ENCODE data around the gene SLC45A2. TPM values are rescaled to one million over a fixed set of nuclear protein-coding genes. Genes with fewer than 3 reads are reported as not detected.

SLC45A2 gene
- total and polyA plus RNA-seq, 2 of the 8 experiments (the other 6 are each of a cell fraction or from before 2014, with no cell fraction given), result 0.09 TPM; not detected in 1

GRCh38 chr5:34016750-34017149 lies 32.3 kb upstream of the SLC45A2 start:
- POLR2A ChIA-PET (ENCODE audit: partially characterized antibody), result interaction anchor here (3.0 kb wide), 1 partner anchor 9 kb away, joined by 14 read pairs; the partner anchor contains the start of gene AMACR

More at GRCh38 chr5:34016750-34017149, 32.3 kb upstream of the SLC45A2 start:
- no peak overlapping the region for H3K27ac ChIP-seq (ENCODE audit: low read depth, low read length)
- no peak overlapping the region for H2BK15ac ChIP-seq (ENCODE audit: low read length)
- TF ChIP-seq RAD21 (IDR thresholded peaks at IDR 0.05 in 1 of 2, conservative IDR thresholded peaks at IDR 0.05 in 1 of 2; ENCODE audit: low read depth in 2 of 2, low read length in 2 of 2), result no peak
- peak; percentile 78 for TF ChIP-seq MAFK (IDR thresholded peaks at IDR 0.05; ENCODE audit: low read depth, low read length)
- CTCF ChIA-PET (ENCODE audit: partially characterized antibody), result interaction anchor here (1.0 to 1.3 kb wide), 2 partner anchors 14 to 47 kb away, joined by 3 to 4 read pairs; no protein-coding TSS in a partner anchor
- no peaks in the 10 kb centered on the region for H3K9me3 ChIP-seq (ENCODE audit: insufficient read depth in 2 of 2, low read depth in 1 of 2, low read length in 1 of 2)
- H3K14ac ChIP-seq (ENCODE audit: insufficient read length), result no peak overlapping the region
- H2BK12ac ChIP-seq (ENCODE audit: low read depth, low read length), result no peak overlapping the region
- H3K4ac ChIP-seq (replicated peaks; ENCODE audit: insufficient read length, low read depth, low read length), result no peak overlapping the region
- DNase-seq (ENCODE audit: low read depth in 1 of 2, low spot score in 2 of 2), result no peak
- no peaks in the 10 kb centered on the region for H3K79me2 ChIP-seq (ENCODE audit: control insufficient read depth in 1 of 2, insufficient read depth in 2 of 2, low read length in 2 of 2)
- H2BK120ac ChIP-seq (replicated peaks; ENCODE audit: low read depth, low read length), result no peak overlapping the region
- no peaks in the 10 kb centered on the region for H3K4me1 ChIP-seq (replicated peaks in 1 of 4; ENCODE audit: control insufficient read depth in 3 of 4, insufficient read depth in 4 of 4, low read length in 3 of 4)
- no peak overlapping the region for H3K18ac ChIP-seq (ENCODE audit: extremely low read depth, low read length)
- no peak overlapping the region for H2BK20ac ChIP-seq (ENCODE audit: low read length)
- H3K4me3 ChIP-seq (ENCODE audit: extremely low read depth in 1 of 4, insufficient read depth in 2 of 4, low read depth in 3 of 4, low read length in 4 of 4), result no peak overlapping the region
- H4K8ac ChIP-seq (ENCODE audit: extremely low read depth, insufficient read depth, low read length), result no peak overlapping the region
- WGBS, 2 experiments (ENCODE audit: extremely low coverage in 1 of 2, insufficient coverage in 1 of 2, insufficient read length in 1 of 2, insufficient replicate concordance in 2 of 2, low coverage in 1 of 2, low lambda C conversion rate in 2 of 2, missing lambda C conversion rate in 1 of 2), result 98% methylated on average over 2 of the region's 2 CpGs; no CpG with 5 or more reads in 1 of the 2 experiments
- no peaks in the 10 kb centered on the region for H3K36me3 ChIP-seq (ENCODE audit: control insufficient read depth in 2 of 4, insufficient read depth in 4 of 4, low read length in 3 of 4)
- no peaks in the 10 kb centered on the region for H3K27me3 ChIP-seq (replicated peaks in 1 of 4; ENCODE audit: control insufficient read depth in 3 of 4, extremely low read depth in 1 of 4, insufficient read depth in 3 of 4, low read length in 3 of 4)
- no peak overlapping the region for H2AK5ac ChIP-seq (ENCODE audit: low read depth, low read length)
- no peak overlapping the region for H3K23ac ChIP-seq (ENCODE audit: insufficient read length)
- H2BK5ac ChIP-seq (ENCODE audit: low read depth, low read length), result no peak overlapping the region
- no peaks in the 10 kb centered on the region for H4K20me1 ChIP-seq (replicated peaks in 1 of 2; ENCODE audit: control insufficient read depth in 1 of 2, insufficient read depth in 2 of 2, low read length in 2 of 2)
- FAIRE-seq, result no peak
- H3K9ac ChIP-seq (replicated peaks in 1 of 4; ENCODE audit: extremely low read depth in 1 of 4, low read depth in 3 of 4, low read length in 3 of 4), result no peak overlapping the region
- H3K23me2 ChIP-seq (ENCODE audit: low read depth, low read length), result no peaks in the 10 kb centered on the region
- H4K91ac ChIP-seq (replicated peaks; ENCODE audit: insufficient read length, low read length), result no peak overlapping the region
- H2AFZ ChIP-seq (ENCODE audit: low read length), result no peak overlapping the region
- no peaks in the 10 kb centered on the region for H3K79me1 ChIP-seq (ENCODE audit: low read depth, low read length)
- no peak overlapping the region for H4K5ac ChIP-seq (ENCODE audit: insufficient read length, low read depth, low read length)
- no peak overlapping the region for H3K4me2 ChIP-seq (ENCODE audit: insufficient read depth in 1 of 2, low read depth in 2 of 2, low read length in 2 of 2)
- no peak overlapping the region for H3K56ac ChIP-seq (replicated peaks; ENCODE audit: insufficient read length, low read depth, low read length)
